ENCODE data around the gene IL18.
A peak's percentile ranks its signal among the peaks of the same experiment; 100 is the strongest.
"Not testable (repeated sequence)": the region's sequence is repeated elsewhere in the genome, so short reads cannot be mapped to it uniquely, and the experiment has no call there.

Gene IL18

DNA sequence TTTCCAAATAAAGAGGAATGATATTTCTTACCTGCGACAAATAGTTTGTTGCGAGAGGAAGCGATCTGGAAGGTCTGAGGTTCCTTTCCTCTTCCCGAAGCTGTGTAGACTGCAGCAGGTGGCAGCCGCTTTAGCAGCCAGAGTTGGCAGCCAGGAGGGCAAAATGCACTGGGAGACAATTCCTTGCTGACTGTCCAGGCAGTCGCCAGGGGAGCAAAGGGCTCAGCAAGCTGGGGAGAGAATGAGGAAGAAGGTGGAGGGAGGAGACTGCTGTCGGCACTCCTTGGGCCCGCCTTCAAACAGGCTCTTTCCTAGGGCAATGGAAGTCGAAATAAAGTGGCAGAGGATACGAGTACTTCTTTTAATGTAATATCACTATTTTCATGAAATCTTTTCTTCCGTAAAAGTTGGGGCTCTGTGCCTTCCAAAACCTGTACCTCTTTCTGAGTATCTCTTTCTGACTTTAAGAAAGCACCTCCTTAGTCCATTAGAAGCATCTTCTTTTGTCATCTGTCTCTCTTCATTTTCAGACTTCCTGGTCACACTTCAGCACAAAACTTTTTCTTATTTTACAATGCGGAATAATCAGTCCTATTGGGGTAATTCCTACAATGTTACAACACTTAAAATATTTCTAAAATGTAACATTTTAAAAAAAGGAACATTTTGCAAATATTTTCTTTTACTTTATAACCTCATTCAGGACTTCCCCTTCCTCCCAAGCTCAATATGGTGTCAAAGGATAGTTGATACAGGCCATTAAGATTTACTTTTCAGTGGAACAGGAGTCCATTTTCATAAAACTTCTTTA lies at the start of gene IL18:
Gene IL18 (minus strand): TSS at position 220 of the 811 bp plus-strand sequence. CDS start 9,041 bp downstream, outside the sequence.
- no peak for DNase-seq (ENCODE audit: low read depth in 3 of 3, low spot score in 1 of 3)

DNA sequence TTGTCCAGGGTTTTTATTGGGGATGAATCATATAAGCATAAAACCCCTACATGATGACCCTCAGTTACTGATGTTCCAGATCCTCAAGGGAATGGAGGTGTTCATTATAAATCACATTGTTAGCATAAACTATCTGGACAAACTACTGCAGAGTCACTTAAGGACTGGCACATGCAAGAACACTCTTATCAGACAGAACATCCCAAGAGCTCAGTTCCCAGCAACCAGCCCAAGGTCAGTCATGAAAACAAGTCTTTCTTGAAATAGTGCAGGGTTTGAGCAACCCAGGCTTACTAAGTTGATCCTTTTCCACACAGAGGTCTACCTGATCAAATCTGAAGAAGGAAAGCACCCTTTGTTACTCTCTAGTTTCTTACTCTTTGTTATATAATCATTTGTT lies 48.8 kb upstream of the IL18 start:
- no peak for DNase-seq (ENCODE audit: low read depth in 3 of 3, low spot score in 1 of 3)

DNA sequence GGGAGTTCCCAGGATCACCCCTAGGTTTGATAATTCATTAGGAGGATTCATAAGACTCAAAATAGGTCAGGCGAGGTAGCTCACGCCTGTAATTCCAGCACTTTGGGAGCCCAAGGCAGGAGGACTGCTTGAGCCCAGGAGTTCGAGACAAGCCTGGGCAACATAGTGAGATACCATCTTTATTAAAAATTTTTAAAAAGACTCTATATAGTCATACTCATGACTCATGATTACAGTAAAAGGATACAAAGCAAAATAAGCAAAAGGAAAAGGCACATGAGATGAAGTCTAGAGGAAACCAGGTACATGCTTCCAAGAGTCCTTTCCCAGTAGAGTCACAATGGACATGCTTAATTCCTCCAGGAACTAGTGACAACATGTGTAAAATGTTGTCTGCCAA lies 48.4 kb upstream of the IL18 start:
- no peak for DNase-seq (ENCODE audit: low read depth in 3 of 3, low spot score in 1 of 3)

DNA sequence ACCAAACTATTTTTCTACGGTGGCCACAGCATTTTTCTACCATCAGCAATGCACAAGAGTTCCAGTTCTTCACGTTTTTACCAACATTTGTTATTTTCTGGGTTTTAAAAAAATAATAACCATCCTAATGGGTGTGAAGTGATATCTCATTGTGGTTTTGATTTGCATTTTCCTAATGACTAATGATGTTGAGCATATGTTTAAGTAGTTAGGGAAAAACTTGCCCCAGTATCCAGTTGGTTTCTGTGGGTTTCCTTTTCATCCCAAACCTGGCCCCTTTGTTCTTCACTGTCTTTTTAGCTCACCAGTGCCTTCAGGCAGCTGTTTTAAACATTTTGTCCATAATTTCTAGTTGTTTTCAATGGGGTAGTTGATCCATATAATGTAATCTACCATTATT lies 47.6 kb upstream of the IL18 start:
- DNase-seq (ENCODE audit: low read depth in 3 of 3, low spot score in 1 of 3): no peak

DNA sequence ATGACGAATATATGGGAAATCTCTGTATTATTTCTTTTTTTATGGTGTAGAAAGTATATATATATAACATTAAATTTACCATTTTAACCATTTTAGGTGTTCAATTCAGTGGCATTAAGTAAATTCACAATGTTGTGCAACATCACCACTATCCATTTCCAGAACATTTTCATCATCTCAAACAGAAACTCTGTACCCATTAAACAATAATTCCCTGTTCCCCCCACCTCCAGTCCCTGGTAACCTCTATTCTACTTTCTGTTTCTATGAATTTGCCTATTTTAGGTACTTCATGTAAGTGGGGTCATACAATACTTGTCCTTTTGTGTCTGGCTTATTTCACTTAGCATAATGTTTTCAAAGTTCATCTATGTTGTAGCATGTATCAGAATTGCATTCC lies 47.0 kb upstream of the IL18 start:
- DNase-seq (ENCODE audit: low read depth in 3 of 3, low spot score in 1 of 3): no peak

DNA sequence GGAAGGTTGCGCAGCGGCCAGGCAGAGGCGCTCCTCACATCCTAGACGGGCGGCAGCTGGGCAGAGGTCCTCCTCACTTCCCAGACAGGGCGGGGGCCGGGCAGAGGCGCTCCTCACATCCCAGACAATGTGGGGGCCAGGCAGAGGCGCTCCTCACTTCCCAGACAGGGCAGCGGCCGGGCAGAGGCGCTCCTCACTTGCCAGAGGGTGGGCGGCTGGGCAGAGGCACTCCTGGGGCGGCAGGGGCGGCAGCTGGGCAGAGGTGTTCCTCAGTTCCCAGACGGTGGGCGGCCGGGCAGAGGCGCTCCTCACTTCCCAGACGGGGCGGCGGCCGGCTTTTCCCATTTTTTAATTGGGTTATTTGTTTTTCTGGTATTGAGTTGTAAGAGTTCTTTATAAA lies 42.2 kb upstream of the IL18 start:
- no peak for DNase-seq (ENCODE audit: low read depth in 3 of 3, low spot score in 1 of 3)

DNA sequence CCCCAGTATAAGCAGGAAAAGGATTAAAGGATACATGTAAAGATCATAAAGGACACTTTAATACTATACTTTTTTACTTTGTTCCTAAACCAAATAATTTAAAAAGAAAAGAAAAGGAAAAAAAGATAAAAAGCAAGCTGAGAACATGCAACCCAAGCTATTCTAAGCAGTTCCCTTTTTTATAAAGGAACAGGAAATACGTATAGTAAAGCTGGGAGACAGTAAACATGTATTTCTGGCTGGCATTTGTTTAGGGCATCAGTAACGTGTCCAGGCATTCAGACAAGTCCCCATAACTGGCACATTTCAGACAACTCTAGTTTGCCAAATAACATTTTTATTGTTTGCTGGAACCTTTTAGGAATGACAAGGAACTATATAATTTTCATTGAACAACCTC lies 36.4 kb upstream of the IL18 start:
- no peak for DNase-seq (ENCODE audit: low read depth in 3 of 3, low spot score in 1 of 3)

DNA sequence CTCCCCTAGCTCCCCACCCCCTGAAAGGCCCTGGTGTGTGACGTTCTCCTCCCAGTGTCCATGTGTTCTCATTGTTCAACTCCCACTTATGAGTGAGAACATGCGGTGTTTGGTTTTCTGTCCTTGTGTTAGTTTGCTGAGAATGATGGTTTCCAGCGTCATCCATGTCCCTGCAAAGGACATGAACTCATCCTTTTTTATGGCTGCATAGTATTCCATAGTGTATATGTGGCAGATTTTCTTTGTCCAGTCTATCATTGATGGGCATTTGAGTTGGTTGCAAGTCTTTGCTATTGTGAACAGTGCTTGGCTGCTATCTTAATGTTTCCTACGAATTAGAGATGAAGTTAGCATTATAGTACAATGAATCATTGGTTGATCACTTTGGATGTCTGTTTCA lies 35.2 kb upstream of the IL18 start:
- DNase-seq (ENCODE audit: low read depth in 3 of 3, low spot score in 1 of 3): not testable (repeated sequence)

DNA sequence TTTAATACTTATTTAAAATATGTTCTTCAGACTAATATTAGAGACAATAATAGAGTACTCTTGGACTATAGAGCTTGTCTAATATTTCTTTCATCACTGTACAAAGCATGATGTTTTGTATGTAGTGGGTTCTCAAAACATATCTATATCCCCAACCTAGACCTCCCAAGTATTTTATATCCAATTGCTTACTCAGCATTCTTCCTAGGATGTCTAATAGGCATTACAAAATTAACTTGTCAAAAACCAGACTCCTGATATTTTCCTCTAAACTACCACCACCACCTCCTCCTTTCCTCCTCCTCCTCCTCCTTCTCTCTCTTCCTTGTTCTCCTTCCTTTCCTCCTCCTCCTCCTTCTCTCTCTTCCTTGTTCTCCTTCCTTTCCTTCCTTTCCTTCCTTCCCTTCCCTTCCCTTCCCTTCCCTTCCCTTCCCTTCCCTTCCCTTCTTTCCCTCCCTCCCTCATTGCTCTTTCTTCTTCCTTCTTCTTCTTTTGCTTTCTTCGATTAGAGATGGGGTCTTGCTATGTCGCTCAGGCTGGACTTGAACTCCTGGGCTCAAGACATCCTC lies 32.7 kb upstream of the IL18 start:
- DNase-seq (ENCODE audit: low read depth in 3 of 3, low spot score in 1 of 3): no peak

DNA sequence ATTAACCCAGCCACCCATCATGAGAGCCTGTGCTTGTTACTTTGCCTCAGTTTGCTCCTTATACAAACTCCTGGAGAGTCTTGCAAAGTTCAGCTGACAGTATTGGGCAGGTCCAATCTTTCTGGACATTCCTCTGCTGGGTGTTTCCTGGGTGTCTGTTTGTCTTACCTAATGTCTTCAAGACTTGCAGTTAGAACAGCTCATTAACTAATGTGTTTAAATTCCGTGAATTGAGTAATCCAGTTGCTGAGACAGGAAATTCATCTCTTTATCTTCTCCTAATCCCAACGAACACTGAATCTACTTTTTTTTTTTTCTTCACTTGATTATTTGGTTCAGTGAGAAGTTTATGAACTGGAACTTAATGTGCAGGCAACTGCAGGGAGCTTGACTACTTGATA lies 32.1 kb upstream of the IL18 start:
- no peak for DNase-seq (ENCODE audit: low read depth in 3 of 3, low spot score in 1 of 3)

DNA sequence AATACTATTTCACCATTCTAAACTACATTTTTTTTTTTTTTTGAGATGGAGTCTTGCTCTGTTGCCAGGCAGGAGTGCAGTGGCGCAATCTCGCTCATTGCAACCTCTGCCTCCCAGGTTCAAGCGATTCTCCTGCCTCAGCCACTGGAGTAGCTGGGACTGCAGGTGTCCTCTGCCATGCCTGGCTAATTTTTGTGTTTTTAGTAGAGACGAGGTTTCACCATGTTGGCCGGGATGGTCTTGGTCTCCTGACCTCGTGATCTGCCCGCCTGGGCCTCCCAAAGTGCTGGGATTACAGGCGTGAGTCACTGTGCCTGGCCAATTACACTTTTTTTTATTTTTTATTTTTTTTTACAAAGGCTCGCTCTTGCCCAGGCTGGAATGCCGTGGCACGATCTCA lies 31.2 kb upstream of the IL18 start:
- not testable (repeated sequence) for DNase-seq (ENCODE audit: low read depth in 3 of 3, low spot score in 1 of 3)

DNA sequence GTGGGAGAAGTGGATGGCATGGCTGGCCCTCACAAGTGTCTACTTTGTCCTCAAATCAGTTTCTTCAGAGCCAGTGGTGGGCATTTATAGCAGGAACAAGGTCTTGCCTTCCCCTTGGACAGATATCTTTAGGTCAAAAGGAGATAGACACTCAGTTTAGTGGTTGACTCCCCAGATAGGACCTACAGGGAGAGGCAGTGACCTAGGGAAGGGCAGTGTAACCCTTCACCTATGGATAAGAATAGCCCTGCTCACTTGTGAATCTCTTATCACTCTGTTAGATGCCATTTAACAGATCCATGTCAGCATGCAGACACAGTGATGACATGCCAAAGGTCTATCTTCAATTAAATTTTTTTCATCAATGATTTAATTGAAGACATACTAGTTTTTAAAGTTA lies 22.4 kb upstream of the IL18 start:
- DNase-seq (ENCODE audit: low read depth in 3 of 3, low spot score in 1 of 3): no peak

DNA sequence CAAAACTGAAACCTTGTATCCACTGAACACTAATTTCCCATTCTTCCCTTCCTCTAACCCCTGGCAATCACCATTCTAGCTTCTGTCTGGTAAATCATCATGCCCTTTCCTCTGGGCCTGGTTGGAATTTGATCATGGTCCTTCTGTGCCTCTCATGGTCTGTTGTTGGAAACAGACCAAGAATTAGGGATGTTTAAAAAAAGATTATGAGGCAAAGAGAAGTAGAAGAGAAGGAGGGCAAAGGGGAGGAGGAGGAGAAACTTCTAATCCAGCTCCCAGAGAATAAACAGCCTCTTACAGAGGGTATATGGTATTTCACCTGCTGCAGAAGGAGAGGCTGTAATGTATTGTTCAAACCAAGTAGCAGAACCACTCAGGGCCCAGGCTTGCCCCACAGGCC lies 22.0 kb upstream of the IL18 start:
- DNase-seq (ENCODE audit: low read depth in 3 of 3, low spot score in 1 of 3): no peak

DNA sequence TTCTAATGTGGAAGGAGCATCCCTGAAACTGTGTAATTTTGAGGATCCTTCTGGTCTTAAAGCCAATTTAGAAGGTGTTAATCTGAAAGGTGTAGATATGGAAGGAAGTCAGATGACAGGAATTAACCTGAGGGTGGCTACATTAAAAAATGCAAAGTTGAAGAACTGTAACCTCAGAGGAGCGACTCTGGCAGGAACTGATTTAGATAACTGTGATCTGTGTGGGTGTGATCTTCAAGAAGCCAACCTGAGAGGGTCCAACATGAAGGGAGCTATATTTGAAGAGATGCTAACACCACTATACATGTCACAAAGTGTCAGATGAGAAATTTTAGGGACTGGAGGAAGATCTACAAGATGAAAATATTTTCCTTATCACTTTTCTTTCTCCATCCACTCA lies 19.0 kb upstream of the IL18 start:
- no peak for DNase-seq (ENCODE audit: low read depth in 3 of 3, low spot score in 1 of 3)

DNA sequence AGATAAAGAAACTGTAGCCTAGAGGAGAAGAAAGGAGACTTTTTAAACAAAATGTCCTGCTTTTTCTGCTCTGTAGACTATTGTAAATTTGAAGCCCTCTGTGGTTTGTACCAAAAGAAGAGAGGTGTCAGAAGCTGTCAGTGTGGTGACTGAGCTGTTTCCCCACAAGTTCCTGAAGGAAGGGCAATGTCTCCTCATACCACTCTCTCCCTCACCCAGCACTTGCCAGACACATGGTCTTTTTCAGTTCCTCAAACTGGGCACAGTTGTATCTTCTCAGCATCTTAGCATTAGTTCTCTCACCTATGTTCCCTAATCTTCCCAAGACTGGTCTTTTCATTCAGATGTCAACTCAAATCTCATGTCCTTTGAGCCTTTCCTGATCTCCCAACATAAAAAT lies 15.7 kb upstream of the IL18 start:
- DNase-seq (ENCODE audit: low read depth in 3 of 3, low spot score in 1 of 3): no peak

DNA sequence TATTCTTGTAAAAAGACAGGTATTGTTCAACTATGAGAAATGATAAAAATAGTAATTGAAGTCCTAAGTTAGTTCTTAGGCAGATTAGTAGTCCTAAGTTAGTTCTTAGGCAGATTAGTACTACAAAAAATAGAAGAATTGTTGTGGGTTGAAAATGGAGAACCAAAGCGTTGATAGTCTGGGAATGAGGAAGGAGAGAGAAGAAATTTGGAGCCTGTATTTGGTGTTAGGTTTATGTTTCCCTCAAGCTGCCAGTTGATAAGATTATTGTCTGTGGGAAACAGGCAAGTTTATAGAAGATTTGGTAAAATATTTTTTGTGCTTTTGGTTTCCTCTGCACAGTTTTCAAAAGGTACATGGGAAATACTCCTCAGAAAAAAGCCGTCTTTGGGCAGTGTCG lies 15.0 kb upstream of the IL18 start:
- no peak for DNase-seq (ENCODE audit: low read depth in 3 of 3, low spot score in 1 of 3)

DNA sequence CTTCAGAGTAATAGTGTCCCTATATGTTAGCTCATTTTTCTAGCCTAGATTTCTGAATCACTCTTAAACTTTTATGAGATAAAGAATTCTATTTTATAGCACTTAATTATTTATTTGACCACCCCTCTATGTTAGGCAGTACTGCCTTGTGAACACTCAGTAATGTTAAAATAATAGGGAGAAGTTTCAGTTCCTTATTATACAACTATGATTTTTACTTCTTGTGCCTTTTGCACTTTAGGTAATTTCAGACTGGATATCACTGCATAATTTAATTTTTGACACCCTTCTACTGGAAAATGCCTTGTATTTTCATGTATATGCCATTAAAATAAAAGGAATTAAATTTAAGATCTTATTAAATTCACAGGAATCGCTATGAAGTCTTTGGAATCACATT lies 14.5 kb upstream of the IL18 start:
- no peak for DNase-seq (ENCODE audit: low read depth in 3 of 3, low spot score in 1 of 3)

DNA sequence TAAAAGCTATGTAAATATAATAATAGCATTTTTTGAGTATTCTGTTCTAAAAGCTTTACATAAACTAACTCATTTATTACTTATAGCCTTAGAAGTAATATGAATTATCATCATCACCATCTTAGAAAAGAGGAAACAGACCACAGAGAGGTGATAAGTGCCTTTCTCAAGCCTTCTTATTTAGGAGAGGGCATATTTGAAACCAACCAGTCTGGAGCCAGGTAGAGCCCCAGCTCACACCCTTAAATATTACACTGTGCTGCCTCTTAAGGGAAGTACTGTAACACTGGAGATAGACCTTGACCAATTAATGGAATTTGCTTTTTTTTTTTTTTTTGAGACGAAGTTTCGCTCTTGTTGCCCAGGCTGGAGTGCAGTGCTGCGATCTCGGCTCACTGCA lies 13.7 kb upstream of the IL18 start:
- DNase-seq (ENCODE audit: low read depth in 3 of 3, low spot score in 1 of 3): no peak

DNA sequence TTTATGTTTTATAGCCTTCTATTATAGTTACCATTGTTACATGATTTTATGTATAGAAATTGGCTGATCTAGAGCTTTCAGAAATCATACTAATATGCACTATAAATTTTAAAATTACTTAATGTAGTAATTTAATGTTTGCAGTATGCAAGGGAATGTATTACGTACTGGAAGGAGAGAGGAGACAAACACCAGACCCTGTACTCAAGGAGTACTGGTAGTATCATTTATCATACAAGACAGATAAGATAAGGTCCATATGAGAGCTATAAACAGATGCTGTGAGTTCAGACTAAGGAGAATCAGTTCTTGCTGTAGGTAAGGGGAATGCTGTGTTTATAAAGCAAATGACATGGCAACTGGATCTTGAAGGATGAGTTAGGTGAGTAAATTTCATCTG lies 12.2 kb upstream of the IL18 start:
- DNase-seq (ENCODE audit: low read depth in 3 of 3, low spot score in 1 of 3): no peak

DNA sequence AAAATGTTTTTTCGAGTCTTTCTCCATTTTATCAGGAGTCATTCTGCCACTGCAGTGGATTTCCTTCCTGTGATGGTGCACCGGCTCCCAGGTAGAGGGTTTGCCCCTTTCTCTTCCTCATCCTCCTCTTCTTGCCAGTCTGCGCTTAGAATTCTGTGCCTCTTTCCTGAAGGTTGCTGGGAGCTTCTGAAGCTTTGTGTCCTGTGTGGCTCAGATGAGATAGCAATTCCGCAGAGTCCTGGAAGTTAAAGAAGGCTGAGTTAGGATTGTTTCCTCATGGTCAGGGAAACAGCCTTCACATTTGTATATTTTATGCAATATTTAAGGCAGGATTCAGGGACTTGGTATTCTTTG lies 11.7 kb upstream of the IL18 start:
- DNase-seq (ENCODE audit: low read depth in 3 of 3, low spot score in 1 of 3): no peak

DNA sequence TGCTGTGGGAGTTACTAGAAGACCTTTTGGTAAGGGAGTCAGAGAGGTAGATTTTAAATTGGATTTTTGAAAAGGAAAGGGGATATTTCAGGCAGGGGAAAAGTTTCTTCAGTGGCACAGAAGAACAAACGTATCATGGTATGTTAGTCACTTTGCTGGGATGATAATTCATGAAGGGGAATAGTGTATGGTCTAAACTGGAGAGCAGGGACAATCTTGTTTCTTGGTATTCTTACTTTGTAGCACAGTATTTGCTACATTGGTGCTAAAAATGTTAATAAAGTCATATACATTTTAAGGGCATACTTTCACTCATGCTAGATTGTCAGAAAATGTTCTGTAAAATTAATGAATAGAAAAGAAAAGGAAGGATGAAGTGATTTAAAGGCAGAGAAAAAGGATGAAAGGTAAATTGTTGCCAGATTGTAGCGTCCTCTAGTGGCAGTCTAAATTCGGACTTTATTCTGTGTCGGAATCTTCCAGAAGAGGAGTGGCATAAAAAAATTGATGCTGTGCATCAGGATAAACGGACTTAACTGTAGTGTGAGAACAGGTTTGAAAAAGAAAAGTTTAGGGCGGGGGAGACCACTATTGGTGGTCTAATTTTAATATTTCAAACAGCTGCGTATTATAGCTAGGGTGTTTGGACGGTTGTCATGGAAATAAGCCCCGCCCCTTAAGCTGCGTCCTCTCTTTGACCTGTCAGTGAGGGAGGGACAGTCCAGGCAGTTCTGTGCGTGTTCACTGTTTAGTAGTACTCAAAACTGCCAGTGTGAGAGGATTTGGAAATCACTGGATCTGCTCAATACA lies 11.1 kb upstream of the IL18 start, which contains the start of gene BCO2:
Gene BCO2 (plus strand): TSS at position 724 of the 810 bp plus-strand sequence. CDS start 90 bp downstream, outside the sequence.
- peak in 1 of 3 donors; percentile 8 for DNase-seq (ENCODE audit: low read depth in 3 of 3, low spot score in 1 of 3)

DNA sequence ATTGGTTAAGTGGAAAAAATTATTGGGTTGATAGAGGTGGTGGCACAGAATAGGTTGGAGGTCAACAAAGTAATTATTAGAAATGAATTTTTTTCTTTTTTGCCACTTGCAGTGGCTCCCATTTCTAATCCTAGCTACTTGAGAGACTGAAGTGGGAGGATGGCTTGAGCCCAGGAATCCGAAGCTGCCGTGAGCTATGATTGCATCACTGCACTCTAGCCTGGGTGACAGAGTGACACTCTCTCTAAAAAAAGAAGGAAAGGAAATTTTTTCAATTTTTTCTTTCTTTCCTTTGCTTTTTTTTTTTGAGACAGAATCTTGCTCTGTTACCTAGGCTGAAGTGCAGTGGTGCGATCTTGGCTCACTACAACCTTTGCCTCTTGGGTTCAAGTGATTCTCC lies 9.3 kb upstream of the IL18 start:
- DNase-seq (ENCODE audit: low read depth in 3 of 3, low spot score in 1 of 3): no peak

Measured in stimulated activated CD4-positive, alpha-beta T cell treated with anti-CD3 and anti-CD28 coated beads, TNF-alpha, amount 100 ng/mL, for 1 hour (primary cell).